Activated T-cell treated with anti-CD3 and anti-CD28 coated beads, Interleukin-2, amount 50 U/mL, for 1 hour (primary cell): ENCODE data around the gene ACR.

ENCODE experiments used
- DNase-seq: peaks from one replicate; pipeline ENCODE4 v3.0.0-alpha.2; 2020

Gene ACR

DNA sequence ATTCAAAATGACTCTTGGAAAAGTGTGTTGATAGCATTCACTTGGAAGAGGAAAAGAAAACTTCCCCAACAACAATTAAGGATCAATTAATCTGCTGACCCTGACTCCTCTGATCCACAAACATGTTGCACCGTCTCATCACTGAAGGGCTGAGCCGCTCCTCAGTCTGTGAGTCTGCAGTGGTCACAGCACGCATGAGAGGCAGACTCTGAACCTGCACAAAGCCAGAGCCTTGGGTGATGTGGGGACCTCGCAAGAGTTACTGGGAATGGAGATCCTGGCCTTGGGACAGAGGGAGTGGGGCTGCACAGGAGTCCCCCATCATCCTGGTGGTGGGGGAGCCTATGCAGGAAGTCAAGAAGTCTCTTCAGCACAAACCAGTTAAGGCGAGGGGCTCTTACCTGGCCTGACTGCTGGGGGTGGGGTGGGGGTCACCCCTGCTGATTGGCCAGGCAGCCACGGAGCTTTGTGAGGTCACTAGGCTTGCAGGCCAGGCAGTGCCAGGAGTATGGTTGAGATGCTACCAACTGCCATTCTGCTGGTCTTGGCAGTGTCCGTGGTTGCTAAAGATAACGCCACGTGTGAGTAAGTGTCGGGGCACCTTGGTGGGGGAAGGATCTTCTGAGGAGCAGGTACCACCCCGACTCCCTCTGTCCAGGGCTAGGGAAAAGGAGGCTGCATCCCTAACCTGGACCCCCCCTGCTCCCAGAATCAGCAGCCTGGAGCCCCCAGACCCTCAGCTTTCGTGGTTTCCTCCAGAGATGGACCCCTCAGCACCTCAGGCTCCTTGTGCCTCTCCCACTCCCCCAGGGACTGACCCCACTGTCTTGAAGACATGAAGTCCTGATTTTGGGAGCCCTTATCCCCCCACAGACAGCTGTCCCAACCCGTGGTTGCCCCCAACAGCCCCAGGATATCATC lies at the start of gene ACR:
TSS of gene ACR (plus strand) at position 477 of the 921 bp plus-strand sequence. CDS start at position 509, 32 bp downstream.
- peak; percentile 8 for DNase-seq

DNA sequence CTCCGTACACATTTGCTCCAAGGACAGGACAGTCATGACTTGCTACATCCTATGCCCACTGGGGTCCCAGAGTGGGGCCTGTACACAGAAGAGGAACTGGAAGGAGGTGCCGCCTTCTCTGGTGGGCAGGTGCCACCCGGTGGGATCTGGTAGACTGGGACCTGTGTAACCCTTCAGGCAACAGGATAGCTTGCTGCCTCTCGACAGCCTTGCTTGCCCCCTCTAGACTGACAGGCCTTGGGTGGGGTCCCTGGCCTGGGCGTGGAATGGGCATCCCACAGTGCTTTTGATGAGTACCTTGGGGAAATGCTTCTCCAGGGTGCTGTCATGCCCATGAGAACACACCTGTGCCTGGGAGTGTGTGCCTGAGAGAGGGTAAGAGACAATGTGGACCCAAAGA lies 49.6 kb upstream of the ACR start:
- no peak for DNase-seq

DNA sequence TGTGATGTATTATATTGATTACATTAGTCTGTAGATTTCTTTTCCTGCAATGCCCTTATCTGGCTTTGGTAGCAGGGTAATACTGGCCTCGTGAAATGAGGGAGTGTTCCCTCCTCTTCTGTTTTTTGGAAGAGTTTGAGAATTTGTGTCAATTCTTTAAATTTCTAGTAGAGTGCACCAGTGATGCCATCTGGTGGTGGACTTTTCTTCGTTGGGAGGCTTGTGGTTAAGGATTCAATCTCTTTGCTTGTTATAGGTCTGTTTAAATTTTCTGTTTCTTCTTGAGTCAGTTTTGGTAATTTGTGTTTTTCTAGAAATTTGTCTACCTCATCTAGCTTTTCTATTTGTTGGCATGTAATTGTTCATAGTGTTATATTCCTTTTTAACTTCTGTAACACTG lies 46.5 kb upstream of the ACR start:
- no peak for DNase-seq

DNA sequence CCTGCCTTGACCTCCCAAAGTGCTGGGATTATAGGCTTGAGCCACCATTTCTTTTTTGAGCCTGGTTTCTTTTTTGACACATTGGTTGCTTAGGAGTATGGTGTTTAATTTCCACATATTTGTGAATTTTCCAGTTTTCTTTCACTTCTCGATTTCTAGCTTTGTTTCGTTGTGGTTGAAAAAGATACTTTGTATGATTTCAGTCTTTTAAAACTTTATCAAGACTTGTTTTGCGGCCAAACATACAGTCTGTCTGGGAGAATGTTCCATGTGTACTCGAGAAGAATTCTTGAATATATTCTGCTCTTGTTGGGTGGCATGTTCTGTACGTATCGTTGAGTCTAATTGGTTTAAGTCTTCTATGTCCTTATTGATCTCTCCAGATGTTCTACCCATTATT lies 44.5 kb upstream of the ACR start:
- no peak for DNase-seq

DNA sequence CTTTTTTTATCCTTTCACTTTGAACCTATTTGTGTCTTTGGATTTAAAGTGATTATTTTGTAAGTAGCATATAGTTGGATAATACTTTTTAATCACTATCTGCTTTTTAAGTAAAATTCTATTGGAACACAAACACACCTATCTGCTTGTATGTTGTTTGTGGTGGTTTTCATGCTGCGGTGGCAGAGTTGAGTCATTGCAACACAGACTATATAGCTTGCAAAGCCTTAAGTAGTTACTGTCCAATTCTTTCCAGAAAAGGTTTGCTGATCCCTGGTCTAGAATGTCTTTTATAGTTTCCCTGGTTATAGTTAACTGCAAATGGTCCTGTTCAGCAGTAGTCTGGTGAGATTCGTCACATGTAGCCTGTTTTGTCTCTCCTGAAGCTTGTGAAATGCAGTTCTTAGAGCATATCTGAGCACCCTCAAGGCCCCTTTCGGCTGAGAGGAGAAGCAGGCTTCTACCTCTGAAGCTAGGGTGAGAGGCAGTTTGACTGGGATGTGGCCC lies 43.9 kb upstream of the ACR start:
- DNase-seq = no peak

DNA sequence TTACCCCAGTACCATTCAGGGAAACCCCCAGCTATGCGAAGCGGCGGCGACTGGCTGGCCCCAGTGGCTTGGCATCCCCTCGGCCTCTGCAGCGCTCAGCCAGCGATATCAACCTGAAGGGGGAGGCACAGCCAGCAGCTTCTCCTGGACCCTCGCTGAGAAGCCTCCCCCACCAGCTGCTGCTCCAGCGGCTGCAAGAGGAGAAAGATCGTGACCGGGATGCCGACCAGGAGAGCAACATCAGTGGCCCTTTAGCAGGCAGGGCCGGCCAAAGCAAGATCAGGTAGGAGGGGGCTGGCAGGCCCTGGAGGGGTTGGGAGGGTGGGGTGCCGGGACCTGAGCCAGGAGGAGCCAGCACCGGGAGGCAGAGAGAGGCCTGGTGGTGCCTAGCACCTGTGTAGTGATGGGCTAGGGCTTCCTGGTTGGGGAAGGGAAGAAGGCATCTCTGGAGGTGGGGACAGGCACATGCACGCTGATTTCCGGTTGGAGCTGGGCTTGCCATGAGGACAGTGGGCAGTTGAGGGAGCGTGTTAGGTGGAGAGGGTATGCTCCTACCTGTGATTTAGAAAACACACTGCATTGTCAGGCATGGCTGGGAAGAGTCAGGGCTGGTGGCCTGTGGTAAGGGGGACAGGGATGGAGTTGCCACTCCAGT lies 43.1 kb upstream of the ACR start:
- no peak for DNase-seq

DNA sequence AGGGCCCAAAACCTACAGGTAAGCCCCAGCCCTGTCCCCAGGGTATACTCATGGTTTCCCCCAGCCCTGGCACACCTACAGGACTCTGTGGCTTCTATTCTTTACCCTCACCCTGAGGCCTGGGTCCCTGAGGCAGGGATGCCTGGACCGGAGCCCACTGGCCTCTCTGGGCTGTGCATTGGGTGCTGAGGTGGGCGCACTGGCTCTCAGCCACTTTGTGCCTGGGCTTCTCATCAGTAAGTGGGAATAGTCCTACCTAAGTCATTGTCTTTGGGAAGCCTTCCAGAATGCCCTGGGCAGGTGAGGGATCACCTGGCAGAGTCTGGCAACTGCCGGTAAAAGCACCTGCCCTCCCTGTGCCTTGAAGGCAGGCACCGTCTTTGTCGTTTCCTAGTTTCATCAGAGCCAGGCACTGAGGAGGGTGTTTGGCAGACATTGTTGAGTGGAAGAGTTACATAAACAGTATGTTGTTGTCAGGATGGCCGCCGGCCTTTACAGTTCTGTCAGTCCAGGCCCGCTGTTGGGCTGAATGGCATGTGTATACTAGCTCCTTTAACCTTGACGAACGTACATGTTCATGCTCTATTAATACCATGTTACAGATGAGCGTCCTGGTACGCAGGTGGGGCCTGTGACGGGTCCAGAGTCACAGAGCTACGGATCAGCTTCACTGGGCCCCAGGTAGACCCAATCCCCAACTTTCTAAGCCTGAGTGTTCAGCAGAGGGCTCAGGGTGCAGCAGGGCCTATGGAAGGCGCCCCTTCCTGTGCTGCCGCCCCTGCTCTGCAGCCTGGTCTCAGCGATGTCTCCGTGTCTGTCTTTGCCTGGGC lies 42.4 kb upstream of the ACR start:
- DNase-seq = no peak

DNA sequence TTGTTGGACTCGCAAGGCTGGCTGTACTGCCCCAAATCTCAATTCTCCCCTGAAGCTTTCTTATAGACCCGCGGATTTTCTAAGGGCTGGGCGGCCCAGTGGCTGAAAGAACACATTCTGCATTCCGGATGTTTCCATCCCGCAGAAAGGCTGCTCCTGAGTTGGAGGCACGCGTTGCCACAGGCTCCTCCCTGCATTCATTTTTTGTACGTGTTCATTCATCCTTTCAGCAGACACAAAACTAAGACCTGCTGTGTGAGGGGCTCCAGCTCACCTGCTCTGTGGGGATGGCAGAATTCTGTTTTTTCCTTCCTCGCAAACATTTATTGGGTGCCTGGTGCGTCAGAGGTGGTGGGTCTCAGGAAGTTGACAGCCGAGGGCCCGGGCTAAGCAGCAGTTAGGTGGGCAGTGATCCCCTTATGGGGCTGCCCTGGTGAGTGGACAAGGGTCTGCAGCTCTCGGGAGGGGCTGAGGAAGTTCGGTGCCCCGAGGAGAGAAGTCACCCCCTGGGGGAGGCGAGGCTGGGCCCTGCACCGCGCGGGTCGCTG lies 41.7 kb upstream of the ACR start:
- DNase-seq = no peak

DNA sequence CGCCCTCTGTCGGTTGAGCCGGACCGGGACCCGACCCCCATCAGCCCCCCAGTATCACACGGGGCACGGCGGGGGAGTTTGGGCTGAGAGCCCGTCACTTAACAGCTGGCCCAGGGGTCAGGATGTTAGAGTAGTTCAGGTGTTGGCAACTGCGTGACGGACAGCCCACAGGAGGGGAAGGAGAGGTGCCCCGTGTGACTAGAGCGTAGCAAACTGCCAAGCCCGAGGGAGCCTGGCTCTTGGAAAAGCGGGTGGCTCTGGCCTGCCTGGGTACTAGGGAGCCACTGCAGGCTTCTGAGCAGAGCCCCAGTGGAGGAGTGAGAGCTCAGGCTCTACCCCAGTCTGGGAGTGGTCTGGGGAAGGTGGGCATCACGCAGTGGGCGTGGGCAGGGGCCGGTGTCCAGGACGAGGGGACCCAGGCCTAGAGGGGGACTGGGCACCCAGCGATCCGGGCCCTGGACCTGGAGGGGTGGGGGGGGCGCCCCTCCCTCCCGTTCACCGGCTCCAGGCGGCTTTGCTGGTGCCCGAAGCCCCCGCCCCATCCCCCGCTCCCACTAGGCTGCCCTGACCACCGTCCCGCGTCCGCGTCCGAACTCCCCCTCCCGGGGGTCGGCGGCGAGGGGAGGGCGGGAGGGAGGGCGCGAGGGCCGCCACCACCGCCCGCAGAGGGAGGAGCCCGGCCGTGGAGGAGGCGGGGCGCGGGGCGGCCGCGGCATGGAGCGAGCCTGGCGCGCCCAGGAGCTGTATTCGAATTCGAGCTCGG lies 41.0 kb upstream of the ACR start:
- DNase-seq = no peak

DNA sequence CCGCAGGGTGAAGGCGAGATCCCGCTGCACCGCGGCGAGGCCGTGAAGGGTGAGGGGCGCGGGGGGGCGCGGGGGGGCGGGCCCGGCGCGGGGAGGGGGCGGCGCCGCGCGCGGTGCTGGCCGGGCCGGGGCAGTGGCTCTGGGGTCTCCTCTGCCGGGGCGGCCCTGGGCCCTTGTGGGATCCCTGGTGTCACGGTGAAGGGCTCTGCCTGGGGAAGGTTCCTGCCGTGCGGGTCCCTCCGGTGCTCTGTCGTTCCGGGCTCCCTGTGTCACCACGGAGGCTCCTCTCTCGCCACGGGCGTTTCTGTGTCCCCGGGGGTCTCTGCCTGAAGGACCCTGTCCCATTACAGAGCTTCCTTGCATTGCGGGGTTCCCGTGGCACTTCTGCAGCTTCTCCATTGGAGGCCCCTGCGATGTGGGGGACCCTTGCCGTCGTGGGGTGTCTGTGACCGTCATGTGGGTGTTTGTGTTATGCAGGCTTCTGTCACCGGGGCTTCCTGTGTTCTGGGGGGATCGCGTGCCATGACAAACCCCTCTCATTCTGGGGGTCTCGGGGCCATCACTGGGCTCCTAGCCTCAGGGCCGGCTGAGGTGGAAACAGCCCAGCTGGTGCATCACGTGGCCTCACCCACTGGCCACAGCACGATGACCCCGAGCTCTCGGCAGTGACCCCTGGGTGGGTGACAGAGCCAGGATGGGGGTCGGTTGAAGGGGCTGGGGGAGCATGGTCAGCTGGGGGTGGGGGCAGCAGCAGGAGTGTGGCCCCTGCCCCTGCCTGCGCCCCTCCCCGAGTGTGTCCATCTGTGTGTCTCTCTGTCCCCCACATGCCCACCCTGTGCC lies 40.1 kb upstream of the ACR start:
- no peak for DNase-seq

DNA sequence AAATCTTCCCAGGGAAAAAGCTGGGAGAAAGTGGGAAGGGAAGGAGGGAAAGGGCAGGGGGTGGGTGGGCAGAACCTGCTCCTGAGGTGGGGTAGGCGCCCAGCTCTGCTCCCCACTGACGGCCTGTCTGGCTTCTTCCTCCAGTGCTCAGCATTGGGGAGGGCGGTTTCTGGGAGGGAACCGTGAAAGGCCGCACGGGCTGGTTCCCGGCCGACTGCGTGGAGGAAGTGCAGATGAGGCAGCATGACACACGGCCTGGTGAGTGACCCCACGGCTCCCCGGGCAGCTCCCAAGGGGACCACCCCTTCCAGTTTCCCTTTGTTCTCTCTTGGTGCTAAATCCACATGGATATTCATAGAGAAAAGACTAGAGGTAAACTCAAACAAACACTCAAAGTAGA lies 39.5 kb upstream of the ACR start:
- DNase-seq = no peak

DNA sequence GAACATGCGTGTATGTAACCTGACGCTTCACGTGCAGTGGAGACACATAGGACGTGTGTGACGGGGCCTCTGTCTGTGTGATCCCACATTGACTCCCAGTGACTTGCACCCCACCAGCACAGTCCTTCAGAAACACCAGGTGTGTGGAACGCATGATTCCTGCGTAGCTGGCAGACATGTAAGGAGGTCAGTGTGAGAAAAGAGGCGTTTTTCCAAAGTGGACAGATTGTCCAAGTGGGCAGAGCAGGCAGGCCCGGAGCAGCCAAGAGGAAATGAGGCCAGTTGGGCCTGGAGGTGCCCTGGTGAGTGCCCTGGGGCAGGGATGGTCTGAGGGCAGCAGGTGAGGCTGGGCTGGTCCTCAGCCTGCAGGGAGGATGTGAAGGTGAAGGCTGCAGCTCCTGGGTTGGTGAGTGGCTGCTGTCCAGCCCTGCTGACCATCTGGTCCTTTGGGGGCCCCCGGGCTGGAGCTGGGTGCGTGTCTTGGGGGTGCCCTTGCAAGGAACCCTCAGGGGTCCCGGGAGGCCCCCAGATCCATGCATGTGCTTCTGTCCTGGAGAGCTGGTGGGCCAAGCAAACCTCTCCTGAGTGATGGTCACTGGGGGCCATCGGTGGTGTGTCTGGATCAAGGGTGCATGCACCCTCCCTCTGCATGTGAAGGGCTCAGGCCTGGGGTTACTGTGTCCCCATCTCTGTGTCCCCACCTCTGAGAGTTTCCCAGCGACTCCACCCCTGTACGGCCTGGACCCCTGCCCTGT lies 38.8 kb upstream of the ACR start:
- no peak for DNase-seq

DNA sequence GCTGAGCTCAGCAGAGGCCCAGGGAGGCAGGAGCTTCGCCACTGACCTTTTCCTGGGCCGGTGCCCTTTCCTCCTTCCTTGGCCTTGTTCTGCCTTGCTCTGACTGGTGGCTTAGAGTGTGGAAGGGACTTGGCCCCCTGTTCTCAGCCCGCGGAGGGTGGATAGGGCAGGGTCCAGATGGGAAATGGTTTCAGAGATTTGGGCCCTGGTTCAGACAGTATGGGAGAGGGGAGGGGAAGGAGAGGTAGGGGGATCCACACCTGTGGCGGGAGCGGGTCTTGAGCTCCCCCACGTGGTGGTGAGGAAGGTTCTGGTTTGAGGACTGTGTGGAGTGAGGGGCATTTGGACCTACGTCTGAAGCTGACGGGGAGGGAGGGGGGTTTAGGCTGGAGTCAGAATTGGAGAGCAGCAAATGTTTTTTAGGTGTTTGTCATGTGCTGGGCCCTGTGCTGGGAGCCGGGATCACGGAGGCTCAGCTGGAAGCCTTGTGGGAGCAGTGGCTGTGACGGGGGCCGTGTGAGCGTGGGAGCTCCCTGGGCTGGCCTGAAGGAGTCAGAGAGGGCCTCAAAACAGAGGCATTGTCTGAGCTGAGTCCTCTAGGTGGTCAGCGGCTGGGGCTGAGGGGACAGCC lies 38.1 kb upstream of the ACR start:
- no peak for DNase-seq

DNA sequence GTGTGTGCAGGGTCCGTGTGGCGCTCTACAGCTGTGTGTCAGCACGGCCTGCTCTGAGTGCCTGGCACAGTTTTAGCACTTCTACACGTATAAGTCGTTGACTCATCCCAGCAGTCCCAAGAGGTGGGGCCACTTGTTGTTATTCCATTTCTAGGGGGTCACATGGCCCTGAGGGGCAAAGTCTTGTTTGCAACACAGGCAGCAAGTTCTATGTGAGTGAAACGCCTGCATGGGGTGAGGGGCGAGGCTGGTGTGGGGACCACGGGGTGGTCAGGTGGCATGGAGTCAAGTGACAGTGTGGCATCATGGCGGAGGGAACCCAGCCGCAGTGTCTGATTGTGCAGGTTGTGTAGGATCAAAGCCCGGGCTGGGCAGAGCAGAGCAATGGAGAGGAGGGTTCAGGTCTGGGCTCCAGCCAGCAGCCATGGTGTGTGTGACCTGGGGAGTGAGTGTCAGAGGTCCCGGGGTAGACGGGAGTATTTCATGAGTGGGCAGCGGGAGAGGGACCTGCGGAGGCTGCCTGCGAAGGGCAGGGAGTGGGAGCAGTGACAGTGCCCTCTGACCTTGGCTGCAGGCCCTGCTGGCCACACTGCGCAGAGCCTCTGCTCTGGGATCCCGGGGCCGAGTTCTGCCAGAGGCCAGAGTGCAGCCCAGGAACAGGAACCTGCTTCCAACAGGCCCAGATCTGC lies 37.5 kb upstream of the ACR start:
- DNase-seq = no peak

DNA sequence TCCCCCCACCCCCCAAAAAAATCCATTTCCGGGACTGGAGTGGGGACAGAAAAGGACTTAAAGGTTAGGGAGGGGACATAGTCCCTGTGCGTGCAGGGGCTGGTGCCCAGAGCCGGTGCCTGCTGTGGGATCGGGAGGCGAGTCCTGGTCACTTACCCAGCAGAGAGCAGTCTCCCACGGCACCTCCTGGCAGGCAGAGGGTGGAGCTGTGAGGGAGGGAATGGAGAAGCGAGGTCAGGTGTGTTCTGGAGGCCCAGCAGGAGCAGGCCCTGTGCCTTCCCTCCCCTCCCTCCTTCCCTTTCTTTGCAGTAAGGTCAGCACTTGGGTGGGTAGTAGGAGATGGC lies 37.0 kb upstream of the ACR start:
- DNase-seq = no peak

DNA sequence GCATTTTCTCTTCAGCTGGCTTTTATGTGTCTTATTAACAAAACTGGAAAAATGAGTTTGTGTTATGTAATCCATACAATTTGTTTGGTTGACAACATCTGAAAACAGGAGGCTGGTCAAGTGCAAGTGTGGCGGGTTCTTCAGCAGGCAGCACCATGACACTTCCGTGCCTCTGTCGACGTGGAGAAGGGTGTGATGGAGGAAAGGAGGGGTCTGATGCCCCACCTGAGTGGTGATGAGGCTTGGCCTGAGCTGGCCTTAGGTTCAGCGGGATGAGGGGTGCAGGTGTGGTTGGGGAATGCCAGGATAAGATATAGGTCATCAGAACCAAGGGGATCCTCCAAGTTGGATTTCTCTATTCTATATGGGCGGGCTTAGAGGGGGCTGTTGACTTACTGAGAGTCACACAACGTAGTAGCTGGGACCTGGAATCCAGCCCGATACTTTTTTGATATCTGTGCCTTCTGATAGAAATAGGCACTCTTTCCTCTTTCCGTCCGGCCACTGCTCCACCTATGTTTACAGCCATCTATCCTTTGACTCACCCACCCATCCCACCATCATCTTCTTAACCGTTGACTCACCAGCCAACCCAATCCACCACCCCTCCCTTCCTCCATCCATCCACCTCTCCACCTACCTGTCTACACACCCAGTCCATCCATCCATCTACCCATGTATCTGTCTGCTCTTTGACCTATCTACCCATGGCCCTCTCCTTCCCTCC lies 36.4 kb upstream of the ACR start:
- DNase-seq = no peak

DNA sequence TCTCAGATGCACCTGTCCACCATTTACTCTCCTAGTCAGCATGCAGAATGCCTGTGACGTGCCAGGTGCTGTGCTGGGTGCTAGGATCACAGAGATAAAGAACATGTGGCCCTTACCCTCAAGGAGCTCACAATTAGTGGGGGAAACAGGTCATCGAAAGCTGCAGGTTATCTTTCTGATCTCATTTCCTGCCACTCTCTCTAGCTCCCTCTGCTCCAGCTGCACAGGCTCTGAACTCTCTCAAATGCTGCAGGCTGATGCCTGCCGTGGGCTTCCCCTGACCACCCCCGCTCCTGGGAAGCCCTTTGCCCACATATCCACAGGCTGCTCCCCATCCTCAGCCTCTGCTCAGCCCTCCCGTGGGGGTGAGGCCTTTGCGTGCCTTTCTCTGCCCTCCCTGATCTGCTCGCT lies 35.7 kb upstream of the ACR start:
- no peak for DNase-seq

DNA sequence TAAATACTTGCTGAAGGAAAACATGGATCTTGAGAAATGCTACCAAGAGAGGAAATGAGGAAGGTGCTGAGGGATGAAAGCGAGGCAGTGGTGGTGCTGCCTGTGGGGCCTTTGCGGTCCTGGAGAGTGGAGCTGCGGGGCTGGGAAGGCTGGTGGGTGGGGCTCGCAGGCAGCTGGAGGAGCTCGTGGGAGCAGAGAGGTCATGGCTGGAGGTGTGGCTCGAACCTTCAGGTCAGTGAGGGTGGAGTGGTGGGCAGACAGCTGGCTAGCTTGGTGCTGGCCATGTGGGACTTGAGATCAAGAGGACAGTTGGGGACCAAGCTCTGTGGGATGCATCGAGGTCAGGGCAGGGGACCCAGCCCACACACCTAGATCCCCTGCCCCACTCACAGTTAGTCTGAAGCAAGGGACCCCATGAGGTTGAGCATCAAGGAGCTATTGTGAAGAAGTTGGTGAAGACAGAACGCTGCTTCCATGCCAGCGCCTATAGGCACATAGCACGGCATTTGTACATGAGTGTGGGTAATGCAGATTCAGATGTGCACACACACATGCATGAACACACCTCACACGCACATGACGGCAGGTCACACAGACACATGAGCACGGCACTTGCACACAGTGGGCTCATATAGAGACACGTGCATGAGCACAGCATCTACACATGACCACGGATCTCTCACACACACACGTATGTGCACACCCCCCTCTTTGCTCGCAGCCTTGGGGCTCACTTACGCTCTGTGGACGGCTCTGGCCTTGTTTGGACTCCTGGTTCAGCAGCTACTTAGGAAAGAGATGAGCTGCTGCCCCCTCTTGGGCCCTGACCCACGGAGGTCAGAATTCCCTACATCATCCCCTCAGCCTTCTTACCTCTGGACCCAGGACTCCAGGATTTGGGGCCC lies 34.9 kb upstream of the ACR start:
- DNase-seq = no peak
